ENCODE data around the gene PABPN1. TPM values are rescaled to one million over a fixed set of nuclear protein-coding genes. Genes with fewer than 3 reads are reported as not detected.

Gene PABPN1
- total RNA-seq, 1 donor from 2014 or later = 52.8 TPM

DNA sequence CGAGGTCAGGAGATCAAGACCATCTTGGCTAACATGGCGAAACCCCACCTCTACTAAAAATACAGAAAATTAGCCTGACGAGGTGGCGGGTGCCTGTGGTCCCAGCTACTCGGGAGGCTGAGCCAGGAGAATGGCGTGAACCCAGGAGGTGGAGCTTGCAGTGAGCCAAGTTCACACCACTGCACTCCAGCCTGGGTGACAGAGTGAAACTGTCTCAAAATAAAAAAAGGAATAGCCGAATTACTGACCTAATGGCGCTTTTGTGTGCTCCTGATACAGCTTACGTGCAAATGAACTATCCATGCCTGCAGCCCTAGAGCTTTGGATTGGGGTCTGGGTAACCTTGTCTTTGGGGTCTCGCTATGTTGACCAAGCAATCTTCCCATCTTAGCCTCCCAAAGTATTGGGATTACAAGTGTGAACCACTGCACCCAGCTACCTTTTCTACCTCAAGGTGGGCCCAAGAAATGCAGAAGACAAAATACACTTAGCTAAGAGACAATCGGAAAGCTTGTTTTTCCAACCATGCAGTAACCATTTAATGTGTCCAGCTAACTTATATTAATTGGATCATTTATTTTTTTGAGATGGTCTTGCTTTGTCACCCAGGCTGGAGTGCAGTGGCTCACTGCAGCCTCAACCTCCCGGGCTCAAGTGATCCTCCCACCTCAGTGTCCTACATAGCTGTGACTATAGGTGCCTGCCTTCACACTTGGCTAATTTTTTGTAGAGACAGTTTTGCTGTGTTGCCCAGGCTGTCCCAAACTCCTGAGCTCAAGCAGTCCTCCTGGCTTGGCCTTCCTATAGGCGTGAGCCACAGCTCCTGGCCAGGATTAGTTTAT lies 5.5 kb downstream of the PABPN1 start:
- DNase-seq (ENCODE audit: low read depth in 2 of 2) = no peak

- peak; percentile 79 to 83 for DNase-seq (ENCODE audit: low read depth in 2 of 2)
These were observed 6.9 kb downstream of the PABPN1 start for GRCh38 chr14:23327947-23328744.

DNA sequence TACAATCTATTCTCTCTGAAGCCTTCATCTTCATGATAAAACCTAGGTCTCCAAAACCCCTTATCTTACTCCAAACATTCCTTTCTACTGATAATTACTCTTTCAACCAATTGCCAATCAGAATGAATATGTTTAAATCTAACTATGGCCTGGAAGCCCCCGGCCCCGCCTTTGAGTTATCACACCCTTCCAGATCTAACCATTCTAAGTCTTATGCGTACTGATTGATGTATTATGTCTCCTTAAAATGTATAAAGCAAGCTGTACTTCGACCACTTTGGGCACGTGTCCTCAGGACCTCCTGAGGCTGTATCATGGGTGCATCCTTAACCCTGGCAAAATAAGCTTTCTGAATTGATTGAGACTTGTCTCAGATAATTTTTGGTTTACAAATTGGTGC lies 14.4 kb downstream of the PABPN1 start:
- DNase-seq (ENCODE audit: low read depth in 2 of 2) = no peak

DNA sequence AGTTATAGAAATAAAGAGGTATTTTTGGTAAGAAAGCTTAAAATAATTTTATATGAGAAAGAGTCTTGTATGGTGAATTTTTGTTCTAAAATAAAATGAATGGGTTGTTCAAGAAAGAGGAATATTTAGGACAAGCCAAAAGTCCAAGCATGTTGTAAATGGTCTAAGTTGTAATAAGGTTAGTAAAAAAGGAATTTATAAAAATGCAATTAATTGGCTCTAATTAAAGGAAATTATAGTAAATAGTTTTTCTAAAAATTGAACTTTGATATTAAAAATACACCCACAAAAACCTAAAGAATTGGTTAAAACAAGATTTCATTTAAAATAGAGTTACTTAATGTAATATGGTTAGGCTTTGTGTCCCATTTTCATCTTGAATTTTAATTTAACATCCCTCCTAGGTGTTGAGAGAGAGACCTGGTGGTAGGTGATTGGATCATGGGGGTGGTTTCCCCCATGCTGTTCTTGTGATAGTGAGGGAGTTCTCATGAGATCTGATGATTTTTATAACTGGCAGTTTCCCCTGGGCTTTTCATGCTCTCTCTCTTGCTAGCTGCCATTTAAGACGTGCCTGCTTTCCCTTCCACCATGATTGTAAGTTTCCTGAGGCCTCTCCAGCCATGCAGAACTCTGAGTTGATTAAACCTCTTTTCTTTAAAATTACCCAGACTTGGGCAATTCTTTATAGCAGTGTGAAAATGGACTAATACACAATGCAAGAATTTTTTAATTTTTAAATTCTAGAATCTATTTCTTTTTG lies 18.4 kb downstream of the PABPN1 start:
- DNase-seq (ENCODE audit: low read depth in 2 of 2) = no peak

DNA sequence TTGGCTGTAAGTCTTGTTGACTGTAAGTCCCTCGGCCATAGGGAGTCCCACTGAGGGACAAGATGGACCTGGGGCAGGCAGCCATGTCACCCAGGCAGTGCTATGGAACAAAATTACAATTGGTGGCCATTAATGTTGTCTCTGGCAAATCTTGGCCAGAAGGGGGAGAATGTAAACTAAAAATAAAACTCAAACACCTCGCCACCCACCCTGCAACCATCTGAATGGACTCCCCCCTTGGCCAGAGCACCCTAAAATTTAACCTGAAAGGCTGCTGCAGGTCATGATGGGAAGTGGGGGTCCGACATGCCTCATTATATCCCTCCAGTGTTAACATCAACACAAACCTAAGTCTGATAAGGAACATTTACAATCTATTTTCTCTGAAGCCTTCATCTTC lies 23.2 kb downstream of the PABPN1 start:
- no peak for DNase-seq (ENCODE audit: low read depth in 2 of 2)

GRCh38 chr14:23345987-23346692 lies 24.9 kb downstream of the PABPN1 start:
- no peak for DNase-seq (ENCODE audit: low read depth in 2 of 2)

GRCh38 chr14:23346693-23347405 lies 25.6 kb downstream of the PABPN1 start:
- DNase-seq (ENCODE audit: low read depth in 2 of 2) = no peak

GRCh38 chr14:23347406-23348296 lies 26.4 kb downstream of the PABPN1 start:
- no peak for DNase-seq (ENCODE audit: low read depth in 2 of 2)

GRCh38 chr14:23348297-23348655 lies 27.0 kb downstream of the PABPN1 start:
- no peak for DNase-seq (ENCODE audit: low read depth in 2 of 2)

DNA sequence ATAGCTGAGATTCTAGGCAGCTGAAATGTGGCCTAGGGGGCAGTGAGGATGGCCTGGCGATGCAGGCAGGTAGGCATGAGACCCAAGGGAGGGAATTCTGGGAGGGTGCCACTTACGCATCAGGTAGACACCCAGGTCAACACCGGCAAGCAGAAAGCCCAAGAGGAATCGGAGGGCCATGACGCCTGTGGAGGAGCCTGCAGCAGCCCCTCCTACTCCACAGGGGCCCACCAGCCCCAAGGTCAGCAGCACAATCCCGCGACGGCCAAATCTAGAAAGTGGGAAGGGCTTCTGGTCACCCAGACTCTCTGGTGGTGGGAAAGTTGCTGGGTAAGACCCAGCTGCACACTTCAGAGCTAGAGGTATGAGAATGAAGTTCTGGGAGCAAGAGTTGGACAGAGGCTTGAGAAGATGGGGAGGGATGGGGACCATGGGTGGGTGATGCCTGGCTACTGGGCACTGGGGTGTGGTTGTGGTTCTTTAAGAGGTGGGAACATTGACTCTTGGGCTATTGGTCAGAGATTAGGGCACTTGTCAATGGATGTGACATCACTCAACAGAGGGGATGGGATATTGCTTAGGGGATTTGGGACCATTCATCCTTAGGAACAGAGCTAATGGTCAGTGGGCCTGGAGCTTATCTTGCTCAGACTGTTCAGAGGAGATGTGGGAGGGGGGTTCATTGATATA lies 28.0 kb downstream of the PABPN1 start:
- DNase-seq (ENCODE audit: low read depth in 2 of 2) = no peak

- no peak for DNase-seq (ENCODE audit: low read depth in 2 of 2)
These were observed 30.6 kb downstream of the PABPN1 start for GRCh38 chr14:23351681-23352505.

DNA sequence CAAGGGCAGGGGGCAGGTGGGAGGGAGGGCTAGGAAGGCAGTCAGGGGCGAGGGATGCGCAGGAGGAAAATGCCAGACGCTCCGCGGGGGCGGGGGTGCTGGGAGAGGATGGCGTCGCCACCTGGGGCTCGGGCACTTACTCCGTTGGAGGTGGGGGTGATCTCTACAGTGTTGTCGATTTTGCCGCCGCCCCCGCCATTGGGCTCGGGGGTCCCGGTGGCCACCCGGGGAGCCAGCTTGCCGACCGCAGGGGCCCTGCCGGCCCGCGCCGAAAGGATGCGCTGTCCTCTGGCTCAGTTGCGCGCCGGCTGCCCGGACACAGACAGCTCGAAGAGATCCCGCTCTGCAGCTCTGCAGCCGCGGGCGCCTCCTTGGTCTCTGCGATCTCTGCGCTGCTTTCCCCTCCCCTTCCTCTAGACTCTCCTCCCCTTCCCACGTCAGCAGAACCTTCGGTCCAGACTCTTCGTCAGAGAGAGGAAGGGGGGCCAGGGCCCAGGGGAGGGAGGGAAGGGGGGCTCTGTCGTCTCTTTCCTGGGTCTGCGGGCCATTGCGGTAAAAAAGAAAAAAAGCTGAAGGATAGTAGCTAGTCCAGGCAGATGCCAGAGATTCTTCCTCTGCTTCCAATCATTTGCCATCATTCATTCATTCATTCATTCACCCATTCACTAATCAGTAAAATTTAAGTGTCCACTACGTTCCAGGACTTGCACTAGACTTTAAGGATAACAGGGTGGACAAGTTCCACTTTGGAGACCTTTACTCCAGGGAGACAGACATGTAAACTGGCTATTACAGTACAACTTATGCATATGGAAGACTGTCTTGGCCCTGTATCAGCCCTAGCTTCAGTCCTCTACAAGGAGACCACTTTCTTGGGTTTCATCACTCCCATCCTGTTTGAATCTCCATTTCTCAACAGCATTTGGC lies 31.5 kb downstream of the PABPN1 start, which contains the start of gene SLC22A17:
TSS of gene SLC22A17 (minus strand) at position 382 of the 927 bp plus-strand sequence.
- DNase-seq (ENCODE audit: low read depth in 2 of 2) = peak; percentile 12 to 54

- DNase-seq (ENCODE audit: low read depth in 2 of 2) = no peak
These were observed 32.1 kb downstream of the PABPN1 start for GRCh38 chr14:23353433-23353780.

DNA sequence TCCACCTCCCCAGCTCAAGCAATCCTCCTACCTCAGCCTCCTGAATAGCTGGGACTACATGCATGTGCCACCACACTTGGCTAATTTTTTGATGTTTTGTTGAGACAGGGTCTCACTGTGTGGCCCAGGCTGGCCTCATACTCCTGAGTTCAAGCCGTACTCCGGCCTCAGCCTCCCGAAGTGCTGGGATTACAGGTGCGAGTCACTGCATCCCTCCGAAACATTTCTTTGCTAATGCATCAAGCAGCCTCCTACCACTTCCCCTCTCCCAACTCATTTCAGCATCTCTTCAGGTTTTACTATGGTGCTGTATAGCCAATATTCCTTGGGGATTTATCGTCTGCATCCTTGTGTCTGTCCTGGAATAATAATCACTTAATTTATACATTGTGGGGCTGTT lies 33.7 kb downstream of the PABPN1 start:
- DNase-seq (ENCODE audit: low read depth in 2 of 2) = no peak

GRCh38 chr14:23355871-23356435 lies 34.7 kb downstream of the PABPN1 start:
- no peak for DNase-seq (ENCODE audit: low read depth in 2 of 2)

DNA sequence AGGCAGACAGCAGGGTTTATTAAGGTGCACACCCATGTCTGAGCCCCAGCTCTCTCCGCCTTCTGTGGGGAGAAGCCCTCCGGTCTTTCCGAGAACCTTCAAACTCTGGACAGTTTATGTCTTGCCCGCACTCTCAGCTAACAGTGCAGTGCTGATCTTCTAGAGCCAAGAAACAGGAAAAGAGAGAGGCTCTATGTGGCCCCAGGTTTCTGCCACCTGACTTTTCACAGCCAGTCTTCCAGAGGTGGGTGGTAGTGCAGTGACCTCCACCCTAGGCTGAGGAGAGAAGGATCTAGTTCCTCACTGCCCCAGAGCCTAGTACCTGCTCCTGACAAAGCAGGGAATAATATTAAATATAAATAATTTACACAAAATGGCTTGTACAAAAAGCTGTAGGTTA lies 35.4 kb downstream of the PABPN1 start:
- no peak for DNase-seq (ENCODE audit: low read depth in 2 of 2)

GRCh38 chr14:23357261-23357660 lies 36.0 kb downstream of the PABPN1 start:
- DNase-seq (ENCODE audit: low read depth in 2 of 2) = no peak
